HepG2 (cell line): ENCODE data around the gene DTD2. TPM values are rescaled to one million over a fixed set of nuclear protein-coding genes. Genes with fewer than 3 reads are reported as not detected.

Experiments
- DBP ChIP-seq: sonication (generic); formaldehyde crosslinking; IDR thresholded peaks from 2 replicates; pipeline ENCODE4 v1.4.0; 2020; ENCODE audit warnings: missing genetic modification reagents; ENCODE audit errors: not compliant biosample characterization
- GTF2F1 ChIP-seq: fragments of 150-350 bp; IDR thresholded peaks from 2 replicates; pipeline ENCODE4 v1.6.1; 2014; ENCODE audit warnings: low read length
- MTERF4 ChIP-seq: sonication (generic); formaldehyde crosslinking; IDR thresholded peaks from 2 replicates; pipeline ENCODE4 v1.8.0; 2023; ENCODE audit warnings: mild to moderate bottlenecking, missing genetic modification reagents
- NFE2L2 ChIP-seq: fragments of 150-350 bp; IDR thresholded peaks from 2 replicates; pipeline ENCODE4 v1.6.1; 2014; ENCODE audit warnings: low read length
- PTBP1 ChIP-seq: fragments of 200-400 bp; formaldehyde crosslinking; IDR thresholded peaks from 2 replicates; pipeline ENCODE4 v1.6.1; 2018; ENCODE audit warnings: low read length, low read depth; ENCODE audit not compliant: poor library complexity, severe bottlenecking
- RARA ChIP-seq: IDR thresholded peaks from 2 replicates; pipeline ENCODE4 v1.6.1; 2016; ENCODE audit warnings: missing genetic modification reagents, missing compliant biosample characterization
- TBX3 ChIP-seq: fragments of 450-650 bp; IDR thresholded peaks from 2 replicates; pipeline ENCODE4 v1.6.1; 2017; ENCODE audit warnings: antibody characterized with exemption, mild to moderate bottlenecking, inconsistent platforms, borderline replicate concordance
- ZNF33A ChIP-seq: sonication (generic); formaldehyde crosslinking; IDR thresholded peaks from 2 replicates; pipeline ENCODE4 v1.5.1; 2020; ENCODE audit warnings: missing genetic modification reagents, mild to moderate bottlenecking, moderate library complexity, borderline replicate concordance
- ZNF451 ChIP-seq: sonication (generic); formaldehyde crosslinking; IDR thresholded peaks from 2 replicates; pipeline ENCODE4 v1.5.0; 2020; ENCODE audit warnings: mild to moderate bottlenecking, missing genetic modification reagents
- ZNF768 ChIP-seq: sonication (generic); formaldehyde crosslinking; IDR thresholded peaks from 2 replicates; pipeline ENCODE4 v1.4.0; 2020; ENCODE audit warnings: missing genetic modification reagents
- ZSCAN22 ChIP-seq: sonication (generic); formaldehyde crosslinking; IDR thresholded peaks from 2 replicates; pipeline ENCODE4 v1.4.0; 2020; ENCODE audit warnings: mild to moderate bottlenecking, missing genetic modification reagents
- polyA plus RNA-seq, 8 experiments: library from polyadenylated mRNA; depleted of rRNA in 3 of 8; stranded (reverse) in 7 of 8; unstranded in 1 of 8; fragments of >200 nt; fragmentation: Illumina TruSeq in 4 of 8; extraction: Trizol in 4 of 8; gene quantifications; 2 replicates each; pipeline versions ENCODE4 v1.2.1 to v1.2.3, GENCODE V29; 2011 to 2016; ENCODE audit warnings: low read depth in 4 of 8, missing spikeins in 1 of 8, mixed read lengths in 1 of 8; ENCODE audit not compliant: insufficient read depth in 1 of 8
- total RNA-seq, 5 experiments: library from RNA; depleted of rRNA; stranded (reverse); fragments of >200 nt; fragmentation: Illumina TruSeq; extraction: Trizol; gene quantifications; 2 replicates each; pipeline ENCODE4 v1.2.3, GENCODE V29; 2016; ENCODE audit warnings: low read depth in 1 of 5
- TF ChIP-seq, protein P1 (sequence below): sonication (generic); formaldehyde crosslinking; IDR thresholded peaks from 2 replicates; pipeline ENCODE4 v1.4.0; 2020; ENCODE audit warnings: mild to moderate bottlenecking, missing genetic modification reagents
- TF ChIP-seq, protein P2 (sequence below), 2 experiments: fragments of 450-650 bp in 1 of 2; sonication (generic) in 1 of 2; formaldehyde crosslinking; IDR thresholded peaks; 2 replicates each; pipeline versions ENCODE4 v1.5.0 to v1.8.0; 2020 to 2022; ENCODE audit warnings: mild to moderate bottlenecking in 1 of 2, missing genetic modification reagents in 1 of 2
- TF ChIP-seq, protein P3 (sequence below): sonication (generic); formaldehyde crosslinking; IDR thresholded peaks from 2 replicates; pipeline ENCODE4 v1.5.1; 2020; ENCODE audit warnings: mild to moderate bottlenecking, missing genetic modification reagents
- TF ChIP-seq, protein P4 (sequence below): sonication (generic); IDR thresholded peaks from 2 replicates; pipeline ENCODE4 v1.6.1; 2016; ENCODE audit warnings: low read depth, borderline replicate concordance

Gene DTD2
- total and polyA plus RNA-seq, 2 of the 13 experiments (the other 11 are each of a cell fraction or from before 2014, with no cell fraction given) = 22.3 to 49.8 TPM

GRCh38 chr14:31419967-31420318 is 37.4 kb downstream of the DTD2 start (continued):
- no peak for TF ChIP-seq ZNF768 (CRISPR knock-in tag)
- TF ChIP-seq MTERF4 (CRISPR knock-in tag) = no peak; the same call in 1 of the 2 replicates
- peak; percentile 64; the same call in 1 of the 2 replicates for TF ChIP-seq RARA
- TF ChIP-seq TBX3 = peak; percentile 46; the same call in 1 of the 2 replicates
- TF ChIP-seq, protein P1, sequence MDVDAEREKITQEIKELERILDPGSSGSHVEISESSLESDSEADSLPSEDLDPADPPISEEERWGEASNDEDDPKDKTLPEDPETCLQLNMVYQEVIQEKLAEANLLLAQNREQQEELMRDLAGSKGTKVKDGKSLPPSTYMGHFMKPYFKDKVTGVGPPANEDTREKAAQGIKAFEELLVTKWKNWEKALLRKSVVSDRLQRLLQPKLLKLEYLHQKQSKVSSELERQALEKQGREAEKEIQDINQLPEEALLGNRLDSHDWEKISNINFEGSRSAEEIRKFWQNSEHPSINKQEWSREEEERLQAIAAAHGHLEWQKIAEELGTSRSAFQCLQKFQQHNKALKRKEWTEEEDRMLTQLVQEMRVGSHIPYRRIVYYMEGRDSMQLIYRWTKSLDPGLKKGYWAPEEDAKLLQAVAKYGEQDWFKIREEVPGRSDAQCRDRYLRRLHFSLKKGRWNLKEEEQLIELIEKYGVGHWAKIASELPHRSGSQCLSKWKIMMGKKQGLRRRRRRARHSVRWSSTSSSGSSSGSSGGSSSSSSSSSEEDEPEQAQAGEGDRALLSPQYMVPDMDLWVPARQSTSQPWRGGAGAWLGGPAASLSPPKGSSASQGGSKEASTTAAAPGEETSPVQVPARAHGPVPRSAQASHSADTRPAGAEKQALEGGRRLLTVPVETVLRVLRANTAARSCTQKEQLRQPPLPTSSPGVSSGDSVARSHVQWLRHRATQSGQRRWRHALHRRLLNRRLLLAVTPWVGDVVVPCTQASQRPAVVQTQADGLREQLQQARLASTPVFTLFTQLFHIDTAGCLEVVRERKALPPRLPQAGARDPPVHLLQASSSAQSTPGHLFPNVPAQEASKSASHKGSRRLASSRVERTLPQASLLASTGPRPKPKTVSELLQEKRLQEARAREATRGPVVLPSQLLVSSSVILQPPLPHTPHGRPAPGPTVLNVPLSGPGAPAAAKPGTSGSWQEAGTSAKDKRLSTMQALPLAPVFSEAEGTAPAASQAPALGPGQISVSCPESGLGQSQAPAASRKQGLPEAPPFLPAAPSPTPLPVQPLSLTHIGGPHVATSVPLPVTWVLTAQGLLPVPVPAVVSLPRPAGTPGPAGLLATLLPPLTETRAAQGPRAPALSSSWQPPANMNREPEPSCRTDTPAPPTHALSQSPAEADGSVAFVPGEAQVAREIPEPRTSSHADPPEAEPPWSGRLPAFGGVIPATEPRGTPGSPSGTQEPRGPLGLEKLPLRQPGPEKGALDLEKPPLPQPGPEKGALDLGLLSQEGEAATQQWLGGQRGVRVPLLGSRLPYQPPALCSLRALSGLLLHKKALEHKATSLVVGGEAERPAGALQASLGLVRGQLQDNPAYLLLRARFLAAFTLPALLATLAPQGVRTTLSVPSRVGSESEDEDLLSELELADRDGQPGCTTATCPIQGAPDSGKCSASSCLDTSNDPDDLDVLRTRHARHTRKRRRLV (CRISPR knock-in tag) = no peak
- TF ChIP-seq, protein P2, sequence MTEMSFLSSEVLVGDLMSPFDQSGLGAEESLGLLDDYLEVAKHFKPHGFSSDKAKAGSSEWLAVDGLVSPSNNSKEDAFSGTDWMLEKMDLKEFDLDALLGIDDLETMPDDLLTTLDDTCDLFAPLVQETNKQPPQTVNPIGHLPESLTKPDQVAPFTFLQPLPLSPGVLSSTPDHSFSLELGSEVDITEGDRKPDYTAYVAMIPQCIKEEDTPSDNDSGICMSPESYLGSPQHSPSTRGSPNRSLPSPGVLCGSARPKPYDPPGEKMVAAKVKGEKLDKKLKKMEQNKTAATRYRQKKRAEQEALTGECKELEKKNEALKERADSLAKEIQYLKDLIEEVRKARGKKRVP (CRISPR knock-in tag; IDR thresholded peaks at IDR 0.05) = no peak
- TF ChIP-seq, protein P3, sequence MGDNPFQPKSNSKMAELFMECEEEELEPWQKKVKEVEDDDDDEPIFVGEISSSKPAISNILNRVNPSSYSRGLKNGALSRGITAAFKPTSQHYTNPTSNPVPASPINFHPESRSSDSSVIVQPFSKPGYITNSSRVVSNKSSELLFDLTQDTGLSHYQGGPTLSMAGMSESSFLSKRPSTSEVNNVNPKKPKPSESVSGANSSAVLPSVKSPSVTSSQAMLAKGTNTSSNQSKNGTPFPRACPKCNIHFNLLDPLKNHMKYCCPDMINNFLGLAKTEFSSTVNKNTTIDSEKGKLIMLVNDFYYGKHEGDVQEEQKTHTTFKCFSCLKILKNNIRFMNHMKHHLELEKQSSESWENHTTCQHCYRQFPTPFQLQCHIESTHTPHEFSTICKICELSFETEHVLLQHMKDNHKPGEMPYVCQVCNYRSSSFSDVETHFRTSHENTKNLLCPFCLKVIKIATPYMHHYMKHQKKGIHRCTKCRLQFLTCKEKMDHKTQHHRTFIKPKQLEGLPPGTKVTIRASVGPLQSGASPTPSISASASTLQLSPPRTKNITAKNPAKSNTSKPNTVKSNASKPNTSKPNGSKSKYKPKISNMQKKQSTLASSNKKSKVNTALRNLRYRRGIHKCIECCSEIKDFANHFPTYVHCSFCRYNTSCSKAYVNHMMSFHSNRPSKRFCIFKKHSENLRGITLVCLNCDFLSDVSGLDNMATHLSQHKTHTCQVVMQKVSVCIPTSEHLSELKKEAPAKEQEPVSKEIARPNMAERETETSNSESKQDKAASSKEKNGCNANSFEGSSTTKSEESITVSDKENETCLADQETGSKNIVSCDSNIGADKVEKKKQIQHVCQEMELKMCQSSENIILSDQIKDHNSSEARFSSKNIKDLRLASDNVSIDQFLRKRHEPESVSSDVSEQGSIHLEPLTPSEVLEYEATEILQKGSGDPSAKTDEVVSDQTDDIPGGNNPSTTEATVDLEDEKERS (CRISPR knock-in tag) = no peak
- TF ChIP-seq NFE2L2 = no peak
- TF ChIP-seq ZSCAN22 (CRISPR knock-in tag) = no peak
- TF ChIP-seq DBP (CRISPR knock-in tag) = no peak
- TF ChIP-seq ZNF451 (CRISPR knock-in tag) = no peak
- TF ChIP-seq PTBP1 = no peak
- TF ChIP-seq, protein P4, sequence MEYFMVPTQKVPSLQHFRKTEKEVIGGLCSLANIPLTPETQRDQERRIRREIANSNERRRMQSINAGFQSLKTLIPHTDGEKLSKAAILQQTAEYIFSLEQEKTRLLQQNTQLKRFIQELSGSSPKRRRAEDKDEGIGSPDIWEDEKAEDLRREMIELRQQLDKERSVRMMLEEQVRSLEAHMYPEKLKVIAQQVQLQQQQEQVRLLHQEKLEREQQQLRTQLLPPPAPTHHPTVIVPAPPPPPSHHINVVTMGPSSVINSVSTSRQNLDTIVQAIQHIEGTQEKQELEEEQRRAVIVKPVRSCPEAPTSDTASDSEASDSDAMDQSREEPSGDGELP = peak; percentile 49
- no peak for TF ChIP-seq ZNF33A (CRISPR knock-in tag)
- no peak for TF ChIP-seq GTF2F1
- TF ChIP-seq, all 625 proteins: peak for 87
